HK-2 (cell line): ENCODE measurements around the gene TSHZ2.

ENCODE experiments used
- DNase-seq: peaks from one replicate; pipeline ENCODE4 v3.0.0-alpha.2; 2018; ENCODE audit not compliant: unreplicated experiment

Gene TSHZ2

GRCh38 chr20:52972190-52972937, at the start of gene TSHZ2:
Gene TSHZ2 (plus strand): TSS chr20:52972358. CDS start chr20:52973294, 936 bp downstream.
- DNase-seq = peak; percentile 34

GRCh38 chr20:52922436-52922835, 49.7 kb upstream of the TSHZ2 start:
- no peak for DNase-seq

- DNase-seq = peak; percentile 36
Observed at GRCh38 chr20:52923123-52923937, 48.8 kb upstream of the TSHZ2 start.

- DNase-seq = no peak
Observed at GRCh38 chr20:52924411-52925271, 47.5 kb upstream of the TSHZ2 start.

GRCh38 chr20:52926505-52926904, 45.7 kb upstream of the TSHZ2 start:
- DNase-seq = no peak

- DNase-seq = no peak
Observed at GRCh38 chr20:52933867-52934266, 38.3 kb upstream of the TSHZ2 start.

GRCh38 chr20:52936351-52937340, 35.5 kb upstream of the TSHZ2 start:
- DNase-seq = no peak

GRCh38 chr20:52937591-52938100, 34.5 kb upstream of the TSHZ2 start:
- DNase-seq = peak; percentile 26

GRCh38 chr20:52939141-52939540, 33.0 kb upstream of the TSHZ2 start:
- DNase-seq = no peak

- no peak for DNase-seq
Observed at GRCh38 chr20:52941808-52942207, 30.4 kb upstream of the TSHZ2 start.

GRCh38 chr20:52943185-52943841, 28.8 kb upstream of the TSHZ2 start:
- no peak for DNase-seq

- no peak for DNase-seq
Observed at GRCh38 chr20:52945268-52945667, 26.9 kb upstream of the TSHZ2 start.

- no peak for DNase-seq
Observed at GRCh38 chr20:52945862-52946522, 26.2 kb upstream of the TSHZ2 start.

- no peak for DNase-seq
Observed at GRCh38 chr20:52948491-52948890, 23.7 kb upstream of the TSHZ2 start.

- DNase-seq = no peak
Observed at GRCh38 chr20:52953020-52953419, 19.1 kb upstream of the TSHZ2 start.

- DNase-seq = no peak
Observed at GRCh38 chr20:52954849-52955248, 17.3 kb upstream of the TSHZ2 start.

GRCh38 chr20:52958211-52958610, 13.9 kb upstream of the TSHZ2 start:
- no peak for DNase-seq

GRCh38 chr20:52959125-52959524, 13.0 kb upstream of the TSHZ2 start:
- no peak for DNase-seq

- DNase-seq = no peak
Observed at GRCh38 chr20:52962183-52962582, 10.0 kb upstream of the TSHZ2 start.

- no peak for DNase-seq
Observed at GRCh38 chr20:52963131-52963530, 9.0 kb upstream of the TSHZ2 start.
